H1 (cell line): ENCODE data around the gene CUL4A. TPM values are rescaled to one million over a fixed set of nuclear protein-coding genes. Genes with fewer than 3 reads are reported as not detected.

ENCODE experiments used
- CTCF ChIA-PET: fragments of 300-600 bp; sonication (Branson Sonifier 250); formaldehyde crosslinking; loops from one replicate; lab custom pipeline; 2021; ENCODE audit not compliant: partially characterized antibody; lab: Charles Lee
- POLR2A ChIA-PET: fragments of 300-600 bp; sonication (Branson Sonifier 250); formaldehyde crosslinking; loops from one replicate; lab custom pipeline; 2021; ENCODE audit warnings: inconsistent platforms; ENCODE audit not compliant: partially characterized antibody; lab: Charles Lee
- DNase-seq, 2 experiments: peaks; one replicate each; pipeline versions ENCODE4 v3.0.0 to v3.0.0-alpha.2; 2010 to 2022; ENCODE audit warnings: low spot score in 2 of 2, low read depth in 1 of 2, mixed read lengths in 1 of 2
- FAIRE-seq: peaks from 2 replicates; lab custom pipeline; 2011; peaks lifted over from hg19 to GRCh38; lab: Jason Lieb, UNC
- H2AFZ ChIP-seq: 2 replicates; pipeline ENCODE4 v1.8.1; 2012; ENCODE audit warnings: low read length, inconsistent platforms
- H2AK5ac ChIP-seq: 2 replicates; pipeline ENCODE4 v1.6.1; 2013; ENCODE audit warnings: low read depth, low read length
- H2BK120ac ChIP-seq: replicated peaks from 2 replicates; pipeline ENCODE3; 2013; ENCODE audit warnings: low read depth, low read length, inconsistent platforms
- H2BK12ac ChIP-seq: 2 replicates; pipeline ENCODE4 v1.6.1; 2013; ENCODE audit warnings: low read depth, low read length
- H2BK15ac ChIP-seq: 2 replicates; pipeline ENCODE4 v1.6.1; 2013; ENCODE audit warnings: low read length
- H2BK20ac ChIP-seq: 2 replicates; pipeline ENCODE4 v1.6.1; 2013; ENCODE audit warnings: low read length
- H2BK5ac ChIP-seq: 2 replicates; pipeline ENCODE4 v1.6.1; 2013; ENCODE audit warnings: low read depth, low read length
- H3K14ac ChIP-seq: 2 replicates; pipeline ENCODE4 v1.6.1; 2013; ENCODE audit warnings: inconsistent platforms; ENCODE audit not compliant: insufficient read length
- H3K18ac ChIP-seq: 2 replicates; pipeline ENCODE4 v1.6.1; 2013; ENCODE audit warnings: low read length; ENCODE audit errors: extremely low read depth
- H3K23ac ChIP-seq: 2 replicates; pipeline ENCODE4 v1.6.1; 2013; ENCODE audit warnings: inconsistent platforms; ENCODE audit not compliant: insufficient read length
- H3K23me2 ChIP-seq: 2 replicates; pipeline ENCODE4 v1.6.1; 2013; ENCODE audit warnings: low read depth, low read length
- H3K27ac ChIP-seq: 2 replicates; pipeline ENCODE4 v1.6.1; 2011; ENCODE audit warnings: low read depth, low read length, inconsistent platforms
- H3K27me3 ChIP-seq, 4 experiments: replicated peaks in 1 of 4; 1 replicate in 1 of 4; 2 replicates in 3 of 4; pipeline versions ENCODE4 v1.6.1 to v1.8.1; 2011 to 2013; ENCODE audit warnings: low read length in 3 of 4, mild to moderate bottlenecking in 3 of 4, inconsistent platforms in 2 of 4, mixed read lengths in 2 of 4, moderate library complexity in 1 of 4; ENCODE audit not compliant: control insufficient read depth in 3 of 4, insufficient read depth in 3 of 4; ENCODE audit errors: extremely low read depth in 1 of 4
- H3K36me3 ChIP-seq, 4 experiments: 2 replicates each; pipeline versions ENCODE4 v1.6.1 to v1.8.1; 2011 to 2013; ENCODE audit warnings: mild to moderate bottlenecking in 4 of 4, low read length in 3 of 4, moderate library complexity in 2 of 4, control low read depth in 1 of 4, inconsistent platforms in 1 of 4; ENCODE audit not compliant: insufficient read depth in 4 of 4, control insufficient read depth in 2 of 4
- H3K4ac ChIP-seq: replicated peaks from 2 replicates; pipeline ENCODE3; 2013; ENCODE audit warnings: low read length, low read depth, mixed read lengths, inconsistent platforms; ENCODE audit not compliant: insufficient read length
- H3K4me1 ChIP-seq, 4 experiments: replicated peaks in 1 of 4; 1 replicate in 1 of 4; 2 replicates in 3 of 4; pipeline versions ENCODE4 v1.6.1 to v1.8.1; 2011 to 2013; ENCODE audit warnings: low read length in 3 of 4, inconsistent platforms in 2 of 4, mixed read lengths in 1 of 4; ENCODE audit not compliant: insufficient read depth in 4 of 4, control insufficient read depth in 3 of 4
- H3K4me2 ChIP-seq, 2 experiments: 2 replicates each; pipeline versions ENCODE4 v1.6.1 to v1.8.1; 2011 to 2013; ENCODE audit warnings: low read depth in 2 of 2, low read length in 2 of 2, control low read depth in 1 of 2, inconsistent platforms in 1 of 2, mild to moderate bottlenecking in 1 of 2; ENCODE audit not compliant: insufficient read depth in 1 of 2
- H3K4me3 ChIP-seq, 4 experiments: fragments of 200-600, 300-600 bp in 1 of 4; sonication (generic), shearing (Covaris generic), sonication (Bioruptor Twin) in 1 of 4; 2 replicates each; pipeline versions ENCODE4 v1.5.1 to v1.8.1; 2011 to 2016; ENCODE audit warnings: low read length in 4 of 4, low read depth in 3 of 4, control low read depth in 2 of 4, inconsistent platforms in 2 of 4, mild to moderate bottlenecking in 2 of 4, mixed read lengths in 1 of 4, moderate library complexity in 1 of 4; ENCODE audit not compliant: insufficient read depth in 2 of 4; ENCODE audit errors: extremely low read depth in 1 of 4
- H3K56ac ChIP-seq: replicated peaks from 2 replicates; pipeline ENCODE3; 2013; ENCODE audit warnings: low read depth, mild to moderate bottlenecking, mixed read lengths, low read length, inconsistent platforms; ENCODE audit not compliant: insufficient read length
- H3K79me1 ChIP-seq: 2 replicates; pipeline ENCODE4 v1.6.1; 2013; ENCODE audit warnings: low read depth, low read length, control low read depth
- H3K79me2 ChIP-seq, 2 experiments: 2 replicates each; pipeline versions ENCODE4 v1.6.1 to v1.8.1; 2012 to 2013; ENCODE audit warnings: low read length in 2 of 2, mild to moderate bottlenecking in 2 of 2, inconsistent platforms in 1 of 2; ENCODE audit not compliant: insufficient read depth in 2 of 2, control insufficient read depth in 1 of 2
- H3K9ac ChIP-seq, 4 experiments: replicated peaks in 1 of 4; 1 replicate in 1 of 4; 2 replicates in 3 of 4; pipeline versions ENCODE4 v1.6.1 to v1.8.1; 2011 to 2013; ENCODE audit warnings: low read depth in 3 of 4, low read length in 3 of 4, control low read depth in 2 of 4, mild to moderate bottlenecking in 2 of 4, moderate library complexity in 2 of 4, inconsistent platforms in 1 of 4; ENCODE audit errors: extremely low read depth in 1 of 4
- H3K9me3 ChIP-seq, 2 experiments: 2 replicates each; pipeline versions ENCODE4 v1.6.1 to v1.8.1; 2012 to 2013; ENCODE audit warnings: mild to moderate bottlenecking in 2 of 2, moderate library complexity in 2 of 2, control low read depth in 1 of 2, inconsistent platforms in 1 of 2, low read depth in 1 of 2, low read length in 1 of 2, mixed read lengths in 1 of 2; ENCODE audit not compliant: insufficient read depth in 2 of 2
- H4K20me1 ChIP-seq, 2 experiments: replicated peaks in 1 of 2; 2 replicates each; pipeline versions ENCODE3 to v1.8.1; 2011 to 2013; ENCODE audit warnings: inconsistent platforms in 2 of 2, low read length in 2 of 2, mild to moderate bottlenecking in 1 of 2; ENCODE audit not compliant: insufficient read depth in 2 of 2, control insufficient read depth in 1 of 2
- H4K5ac ChIP-seq: 2 replicates; pipeline ENCODE4 v1.6.1; 2013; ENCODE audit warnings: low read length, low read depth, mixed read lengths, inconsistent platforms; ENCODE audit not compliant: insufficient read length
- H4K8ac ChIP-seq: 2 replicates; pipeline ENCODE4 v1.8.0; 2013; ENCODE audit warnings: mild to moderate bottlenecking, moderate library complexity, low read length, inconsistent platforms; ENCODE audit not compliant: insufficient read depth; ENCODE audit errors: extremely low read depth
- H4K91ac ChIP-seq: replicated peaks from 2 replicates; pipeline ENCODE3; 2013; ENCODE audit warnings: low read length, mixed read lengths, inconsistent platforms; ENCODE audit not compliant: insufficient read length
- ASH2L ChIP-seq: fragments of 200-600, 300-600 bp; sonication (generic); IDR thresholded peaks from one replicate; pipeline ENCODE4 v1.7.1; 2017; ENCODE audit warnings: low read length
- BACH1 ChIP-seq: IDR thresholded peaks from 2 replicates; pipeline ENCODE4 v1.6.1; 2012; ENCODE audit warnings: low read length, improper control_type of control experiment
- KDM5A ChIP-seq: fragments of 200-600 bp; IDR thresholded peaks from 2 replicates; pipeline ENCODE4 v1.7.1; 2012; ENCODE audit warnings: mild to moderate bottlenecking, low read length, inconsistent platforms, mixed read lengths
- SIN3A ChIP-seq, 2 experiments: IDR thresholded peaks in 1 of 2; conservative IDR thresholded peaks in 1 of 2; 2 replicates each; pipeline ENCODE4 v1.6.1; 2011 to 2012; ENCODE audit warnings: low read length in 2 of 2, improper control_type of control experiment in 1 of 2, low read depth in 1 of 2, mild to moderate bottlenecking in 1 of 2
- SUZ12 ChIP-seq: fragments of 200-600 bp; sonication (generic); IDR thresholded peaks from 2 replicates; pipeline ENCODE4 v1.6.1; 2012; ENCODE audit warnings: mild to moderate bottlenecking, inconsistent platforms, low read length, moderate library complexity, mixed read lengths
- WGBS, 2 experiments: shearing (Covaris generic) in 1 of 2; methylation state at CpG; one replicate each; pipeline versions ENCODE4 v1.1.6 to v1.1.7; 2013 to 2015; ENCODE audit warnings: low lambda C conversion rate in 2 of 2, mixed read lengths in 2 of 2, inconsistent platforms in 1 of 2, low coverage in 1 of 2, missing lambda C conversion rate in 1 of 2; ENCODE audit not compliant: insufficient replicate concordance in 2 of 2, insufficient coverage in 1 of 2, insufficient read length in 1 of 2; ENCODE audit errors: extremely low coverage in 1 of 2, missing lambda C conversion rate in 1 of 2; 5-methylcytosine and 5-hydroxymethylcytosine counted together
- polyA plus RNA-seq, 7 experiments: library from polyadenylated mRNA; depleted of rRNA in 3 of 7; stranded (reverse) in 5 of 7; unstranded in 2 of 7; fragments of >200 nt in 5 of 7; fragments of 200-250 nt in 2 of 7; gene quantifications; 1 replicate in 5 of 7; 2 replicates in 1 of 7; 4 replicates in 1 of 7; pipeline versions ENCODE4 v1.2.1 to v1.2.3, GENCODE V29; 2011 to 2013; ENCODE audit warnings: missing spikeins in 2 of 7, mixed read lengths in 2 of 7
- total RNA-seq: library from RNA; stranded (reverse); fragmentation: NEBNext Ultra II Directional; extraction: Animal tissue kit (Norgen Biotek cat#: 25700); gene quantifications from 2 replicates; pipeline ENCODE4 v1.2.1, GENCODE V29; 2021
- TF ChIP-seq, protein P1 (sequence below), 3 experiments: IDR thresholded peaks; 1 replicate in 2 of 3; 2 replicates in 1 of 3; pipeline versions ENCODE4 v1.5.1 to v1.6.1; 2011; ENCODE audit warnings: low read length in 3 of 3, mild to moderate bottlenecking in 3 of 3, inconsistent platforms in 2 of 3, low read depth in 1 of 3, moderate library complexity in 1 of 3; ENCODE audit not compliant: insufficient read depth in 1 of 3; ENCODE audit errors: control extremely low read depth in 1 of 3

The CUL4A gene
- total and polyA plus RNA-seq, 2 of the 8 experiments (the other 6 are each of a cell fraction or from before 2014, with no cell fraction given), result 54.7 to 101 TPM

DNA sequence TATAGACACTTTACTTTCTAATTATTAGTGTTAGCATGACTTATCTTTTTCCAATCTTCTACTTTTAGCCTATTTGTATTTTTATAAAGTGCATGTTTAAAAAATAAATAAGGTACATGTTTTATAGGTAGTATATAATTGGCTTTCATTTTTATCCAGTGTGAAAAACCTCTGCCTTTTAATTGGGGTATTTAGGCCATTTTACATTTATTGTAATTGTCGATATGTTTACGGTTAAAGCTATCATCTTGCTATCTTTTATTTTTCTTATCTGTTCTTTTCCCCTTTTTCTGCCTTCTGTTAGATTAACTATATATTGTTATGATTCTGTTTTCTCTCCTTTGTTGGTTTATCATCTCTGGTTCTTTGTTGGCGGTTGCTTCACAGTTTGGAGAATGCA, 41.8 kb upstream of the CUL4A start:
- H3K9ac ChIP-seq, result no peak overlapping the region
- H3K23ac ChIP-seq, result no peak overlapping the region
- H2AFZ ChIP-seq, result no peak overlapping the region
- H3K56ac ChIP-seq, result no peak overlapping the region
- peaks cover 0 to 9% (median 3%) of the 10 kb centered on the region in 4 experiments; a peak in 5 of 7 replicates for H3K4me1 ChIP-seq
- no peaks in the 10 kb centered on the region for H3K79me1 ChIP-seq
- H3K4me3 ChIP-seq, result no peak overlapping the region
- no peak overlapping the region for H3K18ac ChIP-seq
- H4K5ac ChIP-seq, result no peak overlapping the region
- CTCF ChIA-PET, result interaction anchor here (1.3 kb wide), 1 partner anchor 235 kb away, joined by 3 read pairs; no protein-coding TSS in a partner anchor
- no peak overlapping the region for H4K91ac ChIP-seq
- no peaks in the 10 kb centered on the region for H3K27me3 ChIP-seq
- POLR2A ChIA-PET, result interaction anchor here (2.5 kb wide), 1 partner anchor 42 kb away, joined by 7 read pairs; the partner anchor contains the start of genes CUL4A and PCID2
- no peak overlapping the region for H2BK15ac ChIP-seq
- no peaks in the 10 kb centered on the region for H4K20me1 ChIP-seq
- H3K14ac ChIP-seq, result no peak overlapping the region
- H3K23me2 ChIP-seq, result no peaks in the 10 kb centered on the region
- no peak overlapping the region for H3K4me2 ChIP-seq
- H2BK12ac ChIP-seq, result no peak overlapping the region
- no peak overlapping the region for H3K27ac ChIP-seq
- DNase-seq (no peak), FAIRE-seq (no peak)
- H2BK20ac ChIP-seq, result no peak overlapping the region
- no peaks in the 10 kb centered on the region for H3K9me3 ChIP-seq
- WGBS, 2 experiments, result 99% methylated on average over 3 of the region's 3 CpGs; no CpG with 5 or more reads in 1 of the 2 experiments
- peaks cover 2 to 26% (median 7%) of the 10 kb centered on the region in 4 experiments; a peak in 5 of 8 replicates for H3K36me3 ChIP-seq
- no peak overlapping the region for H2BK5ac ChIP-seq
- H2BK120ac ChIP-seq, result no peak overlapping the region
- H3K4ac ChIP-seq, result no peak overlapping the region
- TF ChIP-seq KDM5A (no peak), ASH2L (no peak), SIN3A (conservative IDR thresholded peaks at IDR 0.05 in 1 of 2, IDR thresholded peaks at IDR 0.05 in 1 of 2; ENCODE audit: low read depth in 1 of 2, low read length in 2 of 2) (no peak), SUZ12 (no peak), BACH1 (no peak)
- TF ChIP-seq, protein P1, sequence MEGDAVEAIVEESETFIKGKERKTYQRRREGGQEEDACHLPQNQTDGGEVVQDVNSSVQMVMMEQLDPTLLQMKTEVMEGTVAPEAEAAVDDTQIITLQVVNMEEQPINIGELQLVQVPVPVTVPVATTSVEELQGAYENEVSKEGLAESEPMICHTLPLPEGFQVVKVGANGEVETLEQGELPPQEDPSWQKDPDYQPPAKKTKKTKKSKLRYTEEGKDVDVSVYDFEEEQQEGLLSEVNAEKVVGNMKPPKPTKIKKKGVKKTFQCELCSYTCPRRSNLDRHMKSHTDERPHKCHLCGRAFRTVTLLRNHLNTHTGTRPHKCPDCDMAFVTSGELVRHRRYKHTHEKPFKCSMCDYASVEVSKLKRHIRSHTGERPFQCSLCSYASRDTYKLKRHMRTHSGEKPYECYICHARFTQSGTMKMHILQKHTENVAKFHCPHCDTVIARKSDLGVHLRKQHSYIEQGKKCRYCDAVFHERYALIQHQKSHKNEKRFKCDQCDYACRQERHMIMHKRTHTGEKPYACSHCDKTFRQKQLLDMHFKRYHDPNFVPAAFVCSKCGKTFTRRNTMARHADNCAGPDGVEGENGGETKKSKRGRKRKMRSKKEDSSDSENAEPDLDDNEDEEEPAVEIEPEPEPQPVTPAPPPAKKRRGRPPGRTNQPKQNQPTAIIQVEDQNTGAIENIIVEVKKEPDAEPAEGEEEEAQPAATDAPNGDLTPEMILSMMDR (IDR thresholded peaks at IDR 0.05; ENCODE audit: control extremely low read depth in 1 of 3, insufficient read depth in 1 of 3, low read depth in 1 of 3, low read length in 3 of 3), result no peak
- H4K8ac ChIP-seq, result no peak overlapping the region
- no peaks in the 10 kb centered on the region; a peak in 1 of 4 replicates for H3K79me2 ChIP-seq
- H2AK5ac ChIP-seq, result no peak overlapping the region
